H1 (cell line): ENCODE measurements around the gene NFATC4. TPM values are rescaled to one million over a fixed set of nuclear protein-coding genes. Genes with fewer than 3 reads are reported as not detected.

ENCODE experiments used
- CBX8 ChIP-seq: fragments of 300-800, 300-1000 bp; sonication (generic); IDR thresholded peaks from 2 replicates; pipeline ENCODE4 v1.7.1; 2016; ENCODE audit warnings: low read depth, low read length, borderline replicate concordance
- EZH2 ChIP-seq: fragments of 200-600 bp; sonication (generic); IDR thresholded peaks from 2 replicates; pipeline ENCODE4 v1.7.1; 2012; ENCODE audit warnings: low read depth, mild to moderate bottlenecking, moderate library complexity, low read length, inconsistent platforms; ENCODE audit not compliant: severe bottlenecking
- TAF1 ChIP-seq: IDR thresholded peaks from 2 replicates; pipeline ENCODE4 v1.6.1; 2011; ENCODE audit warnings: mild to moderate bottlenecking, low read depth, low read length
- polyA plus RNA-seq, 7 experiments: library from polyadenylated mRNA; depleted of rRNA in 3 of 7; stranded (reverse) in 5 of 7; unstranded in 2 of 7; fragments of >200 nt in 5 of 7; fragments of 200-250 nt in 2 of 7; gene quantifications; 1 replicate in 5 of 7; 2 replicates in 1 of 7; 4 replicates in 1 of 7; pipeline versions ENCODE4 v1.2.1 to v1.2.3, GENCODE V29; 2011 to 2013; ENCODE audit warnings: missing spikeins in 2 of 7, mixed read lengths in 2 of 7
- total RNA-seq: library from RNA; stranded (reverse); fragmentation: NEBNext Ultra II Directional; extraction: Animal tissue kit (Norgen Biotek cat#: 25700); gene quantifications from 2 replicates; pipeline ENCODE4 v1.2.1, GENCODE V29; 2021

NFATC4 gene
- total and polyA plus RNA-seq, 2 of the 8 experiments (the other 6 are each of a cell fraction or from before 2014, with no cell fraction given): 47.3 to 50.3 TPM

DNA sequence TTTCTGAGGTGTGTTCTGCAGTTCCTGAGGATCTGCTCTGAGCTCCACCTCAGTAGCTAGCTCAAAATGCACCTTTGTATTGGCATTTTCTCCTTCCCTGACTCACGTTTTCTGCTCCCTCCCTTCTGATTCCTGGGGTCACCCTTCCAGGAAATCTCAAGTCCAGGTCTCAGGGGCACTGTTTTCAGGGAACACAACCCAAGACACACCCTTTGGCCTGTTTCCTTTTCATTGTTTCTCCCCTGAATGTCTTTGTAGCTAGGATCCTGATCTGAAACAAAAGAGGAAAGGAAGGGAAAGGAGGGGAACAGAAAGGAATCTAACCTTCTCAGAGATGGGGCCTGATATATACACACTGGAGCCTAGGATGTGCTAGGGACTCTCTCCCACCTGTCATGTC is 20.9 kb upstream of the NFATC4 start (continued):
- TF ChIP-seq EZH2 (no peak), CBX8 (no peak), TAF1 (no peak)
